ENCODE measurements around the gene C2CD4B. TPM values are rescaled to one million over a fixed set of nuclear protein-coding genes. Genes with fewer than 3 reads are reported as not detected.

The C2CD4B gene
- total RNA-seq, 1 experiment from 2014 or later: 1.3 TPM

DNA sequence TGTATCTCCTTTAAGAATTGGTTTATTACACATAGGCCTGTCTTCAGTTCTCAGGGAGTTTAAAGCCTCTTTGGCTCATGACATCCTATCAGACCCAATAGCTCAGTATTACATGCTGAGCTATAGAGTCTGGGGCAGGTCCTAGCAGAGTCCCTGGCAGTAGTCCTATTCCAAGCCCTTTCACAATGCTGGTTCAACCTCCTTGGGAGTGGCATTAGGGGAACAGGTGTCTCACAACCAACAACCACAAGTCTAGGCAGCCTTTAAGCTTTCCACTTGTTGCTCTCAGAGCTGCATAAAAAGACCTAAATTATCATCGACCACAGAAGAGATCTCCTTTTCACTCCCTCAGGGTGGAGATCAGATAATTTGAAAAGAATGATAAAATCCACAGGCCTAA is 22.8 kb upstream of the C2CD4B start (continued):
- no peak for TF ChIP-seq PRDM15 (CRISPR knock-in tag; IDR thresholded peaks at IDR 0.05)

DNA sequence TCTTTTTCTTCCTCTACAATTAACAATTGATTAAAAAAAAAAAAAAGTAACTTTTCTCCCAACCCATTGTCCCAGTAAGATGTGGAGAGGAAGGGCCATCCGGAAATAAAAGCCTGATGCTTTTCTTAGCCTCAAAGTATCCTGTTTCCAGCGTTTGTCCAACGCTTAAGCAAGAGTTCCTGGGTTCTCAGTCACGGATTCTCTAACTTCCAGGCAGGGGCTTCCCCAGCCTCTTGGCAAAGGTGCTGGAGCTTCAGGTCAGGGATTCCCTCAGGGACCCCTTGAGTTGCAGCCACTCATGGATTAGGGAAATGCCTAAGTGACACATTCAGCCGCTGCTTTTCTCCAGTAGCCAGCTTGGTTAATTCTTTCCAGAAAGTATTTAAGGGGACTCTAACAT is 22.3 kb upstream of the C2CD4B start:
- H3K4me3 Mint-ChIP-seq: no peak overlapping the region
- H3K27me3 Mint-ChIP-seq (ENCODE audit: low read depth): peaks cover 3% of the 10 kb centered on the region
- no peak overlapping the region for H3K27ac Mint-ChIP-seq
- ChIA-PET POLR2A (no interaction called here), CTCF (no interaction called here)
- peaks cover 6% of the 10 kb centered on the region for H3K9me3 Mint-ChIP-seq
- H3K36me3 Mint-ChIP-seq: no peaks in the 10 kb centered on the region
- ATAC-seq (no peak), DNase-seq (ENCODE audit: low spot score) (no peak)
- H3K4me1 Mint-ChIP-seq: peaks cover 11% of the 10 kb centered on the region
- TF ChIP-seq, protein P1, sequence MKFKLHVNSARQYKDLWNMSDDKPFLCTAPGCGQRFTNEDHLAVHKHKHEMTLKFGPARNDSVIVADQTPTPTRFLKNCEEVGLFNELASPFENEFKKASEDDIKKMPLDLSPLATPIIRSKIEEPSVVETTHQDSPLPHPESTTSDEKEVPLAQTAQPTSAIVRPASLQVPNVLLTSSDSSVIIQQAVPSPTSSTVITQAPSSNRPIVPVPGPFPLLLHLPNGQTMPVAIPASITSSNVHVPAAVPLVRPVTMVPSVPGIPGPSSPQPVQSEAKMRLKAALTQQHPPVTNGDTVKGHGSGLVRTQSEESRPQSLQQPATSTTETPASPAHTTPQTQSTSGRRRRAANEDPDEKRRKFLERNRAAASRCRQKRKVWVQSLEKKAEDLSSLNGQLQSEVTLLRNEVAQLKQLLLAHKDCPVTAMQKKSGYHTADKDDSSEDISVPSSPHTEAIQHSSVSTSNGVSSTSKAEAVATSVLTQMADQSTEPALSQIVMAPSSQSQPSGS (CRISPR knock-in tag; IDR thresholded peaks at IDR 0.05; ENCODE audit: borderline replicate concordance, low read depth): no peak
- TF ChIP-seq NFATC4 (CRISPR knock-in tag; IDR thresholded peaks at IDR 0.05) (no peak), TEAD4 (CRISPR knock-in tag; IDR thresholded peaks at IDR 0.05) (no peak), CDX4 (CRISPR knock-in tag; IDR thresholded peaks at IDR 0.05; ENCODE audit: borderline replicate concordance) (no peak), SMAD4 (CRISPR knock-in tag; IDR thresholded peaks at IDR 0.05) (no peak), NFYB (CRISPR knock-in tag; conservative IDR thresholded peaks at IDR 0.05; ENCODE audit: low read depth) (no peak), AFF4 (CRISPR knock-in tag; IDR thresholded peaks at IDR 0.05; ENCODE audit: borderline replicate concordance) (no peak), ZNF425 (CRISPR knock-in tag; conservative IDR thresholded peaks at IDR 0.05) (no peak)
- TF ChIP-seq, protein P2, sequence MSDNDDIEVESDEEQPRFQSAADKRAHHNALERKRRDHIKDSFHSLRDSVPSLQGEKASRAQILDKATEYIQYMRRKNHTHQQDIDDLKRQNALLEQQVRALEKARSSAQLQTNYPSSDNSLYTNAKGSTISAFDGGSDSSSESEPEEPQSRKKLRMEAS (CRISPR knock-in tag; IDR thresholded peaks at IDR 0.05): no peak

DNA sequence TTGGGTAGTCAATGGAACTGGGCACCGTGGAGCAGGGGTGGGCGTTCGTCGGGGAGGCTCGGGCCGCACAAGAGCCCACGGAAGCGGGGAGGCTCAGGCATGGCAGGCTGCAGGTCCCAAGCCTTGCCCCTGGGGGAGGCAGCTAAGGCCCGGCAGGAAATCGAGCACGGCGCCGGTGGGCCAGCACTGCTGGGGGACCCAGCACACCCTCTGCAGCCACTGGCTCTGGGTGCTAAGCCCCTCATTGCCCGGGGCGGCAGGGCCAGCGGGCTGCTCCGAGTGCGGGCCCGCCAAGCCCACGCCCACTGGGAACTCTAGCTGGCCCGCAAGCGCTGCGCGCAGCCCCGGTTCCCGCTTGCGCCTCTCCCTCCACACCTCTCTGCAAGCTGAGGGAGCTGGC is 21.5 kb upstream of the C2CD4B start:
- Mint-ChIP-seq H3K36me3 (no peaks in the 10 kb centered on the region), H3K4me3 (no peak overlapping the region), H3K27ac (no peak overlapping the region), H3K27me3 (ENCODE audit: low read depth) (peaks cover 3% of the 10 kb centered on the region), H3K9me3 (peaks cover 13% of the 10 kb centered on the region), H3K4me1 (peaks cover 11% of the 10 kb centered on the region)
- CTCF ChIA-PET: interaction anchor here (0.9 kb wide), 1 partner anchor 60 kb away, joined by 5 read pairs; no protein-coding TSS in a partner anchor
- POLR2A ChIA-PET: no interaction called here
- ATAC-seq (no peak), DNase-seq (ENCODE audit: low spot score) (no peak)
- no peak for TF ChIP-seq NR1H2 (CRISPR knock-in tag; IDR thresholded peaks at IDR 0.05)
- TF ChIP-seq ZNF263 (CRISPR knock-in tag; IDR thresholded peaks at IDR 0.05; ENCODE audit: low read depth): no peak
- TF ChIP-seq AR (CRISPR knock-in tag; IDR thresholded peaks at IDR 0.05): no peak
- TF ChIP-seq ZNF671 (CRISPR knock-in tag; IDR thresholded peaks at IDR 0.05): no peak
- no peak for TF ChIP-seq NFE2L1 (CRISPR knock-in tag; IDR thresholded peaks at IDR 0.05)

All from WTC11 (cell line).